ENCODE results near the gene TMEM72.

The TMEM72 gene

DNA sequence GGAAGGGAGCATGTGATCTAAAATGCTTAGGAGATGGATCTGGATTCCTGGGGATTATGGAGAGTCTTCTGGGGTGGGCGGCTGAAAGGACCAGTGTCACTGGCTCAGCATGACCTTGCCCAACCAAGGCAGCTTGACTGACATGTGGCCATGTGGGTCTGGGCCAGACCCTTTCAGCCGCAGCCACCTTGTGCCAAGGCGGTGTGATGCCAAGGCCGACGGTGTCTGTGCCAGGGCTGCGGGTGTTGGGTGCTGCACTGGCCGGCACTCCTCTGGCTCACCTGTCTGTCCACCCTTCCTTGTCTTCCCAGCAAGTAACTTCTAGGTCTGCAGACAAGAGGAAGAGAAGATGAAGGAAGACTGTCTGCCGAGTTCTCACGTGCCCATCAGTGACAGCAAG, 58.7 kb downstream of the TMEM72 start:
- Histone ChIP-seq H3K4me1 (ENCODE audit: control insufficient read depth, insufficient read depth, low read length) (peaks cover 22% of the 10 kb centered on the region), H3K27me3 (ENCODE audit: control insufficient read depth, insufficient read depth, low read length) (no peaks in the 10 kb centered on the region), H3K9ac (ENCODE audit: low read depth, low read length) (no peak overlapping the region), H3K9me3 (ENCODE audit: control insufficient read depth, insufficient read depth, low read length) (no peaks in the 10 kb centered on the region), H3K4me3 (ENCODE audit: low read depth, low read length) (no peak overlapping the region), H3K36me3 (ENCODE audit: control insufficient read depth, insufficient read depth, low read length) (no peaks in the 10 kb centered on the region)

DNA sequence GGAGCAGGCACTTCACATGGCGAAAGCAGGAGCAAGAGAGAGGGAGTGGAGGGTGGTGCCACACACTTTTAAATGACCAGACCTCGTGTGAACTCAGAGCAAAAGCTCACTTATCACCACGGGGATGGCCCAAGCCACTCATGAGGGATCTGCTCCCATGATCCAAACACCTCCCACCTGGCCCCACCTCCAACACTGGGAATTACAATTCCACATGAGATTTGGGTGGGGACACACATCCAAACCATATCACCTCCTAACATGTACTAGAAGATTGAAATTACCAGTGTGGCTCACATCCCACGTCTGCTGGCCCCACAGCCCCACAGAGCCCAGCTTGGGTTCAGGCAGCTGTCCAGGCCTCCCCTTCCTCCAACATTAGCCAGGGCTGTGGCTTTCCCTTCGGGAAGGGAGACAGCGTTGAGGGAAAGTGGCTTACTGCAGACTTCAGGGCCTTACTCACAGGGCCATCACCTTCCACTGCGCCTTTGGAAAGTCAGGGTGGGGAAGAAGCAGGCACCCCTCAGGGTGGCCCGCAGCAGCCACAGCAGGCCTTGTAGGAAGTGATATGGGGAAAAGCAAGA, 59.8 kb downstream of the TMEM72 start:
- H3K4me3 ChIP-seq (ENCODE audit: low read depth, low read length), result no peak overlapping the region
- H3K9me3 ChIP-seq (ENCODE audit: control insufficient read depth, insufficient read depth, low read length), result no peaks in the 10 kb centered on the region
- no peak overlapping the region for H3K9ac ChIP-seq (ENCODE audit: low read depth, low read length)
- peaks cover 17% of the 10 kb centered on the region for H3K4me1 ChIP-seq (ENCODE audit: control insufficient read depth, insufficient read depth, low read length)
- no peaks in the 10 kb centered on the region for H3K36me3 ChIP-seq (ENCODE audit: control insufficient read depth, insufficient read depth, low read length)
- no peaks in the 10 kb centered on the region for H3K27me3 ChIP-seq (ENCODE audit: control insufficient read depth, insufficient read depth, low read length)

DNA sequence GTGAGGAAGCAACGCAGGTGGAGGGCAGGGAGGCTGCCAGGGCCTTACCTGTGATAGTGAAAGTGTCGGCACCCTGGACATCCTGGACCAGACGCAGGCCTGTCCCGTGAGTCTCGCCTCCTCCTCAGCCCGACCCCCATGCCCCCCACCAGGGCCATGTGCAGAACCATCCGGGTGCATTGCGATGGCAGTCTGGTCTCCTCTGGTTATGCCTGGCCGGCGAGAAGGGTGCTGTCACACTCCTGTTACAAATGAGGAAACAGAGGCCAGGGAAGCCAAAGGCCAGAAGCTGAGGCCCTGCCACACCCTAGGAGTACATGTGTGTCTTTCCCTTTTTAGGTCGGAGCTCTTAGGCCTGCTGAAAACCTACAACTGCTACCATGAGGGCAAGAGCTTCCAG, 60.3 kb downstream of the TMEM72 start:
- H3K9ac ChIP-seq (ENCODE audit: low read depth, low read length), result no peak overlapping the region
- H3K4me3 ChIP-seq (ENCODE audit: low read depth, low read length), result no peak overlapping the region
- no peaks in the 10 kb centered on the region for H3K27me3 ChIP-seq (ENCODE audit: control insufficient read depth, insufficient read depth, low read length)
- no peaks in the 10 kb centered on the region for H3K9me3 ChIP-seq (ENCODE audit: control insufficient read depth, insufficient read depth, low read length)
- H3K36me3 ChIP-seq (ENCODE audit: control insufficient read depth, insufficient read depth, low read length), result no peaks in the 10 kb centered on the region
- peaks cover 22% of the 10 kb centered on the region for H3K4me1 ChIP-seq (ENCODE audit: control insufficient read depth, insufficient read depth, low read length)

DNA sequence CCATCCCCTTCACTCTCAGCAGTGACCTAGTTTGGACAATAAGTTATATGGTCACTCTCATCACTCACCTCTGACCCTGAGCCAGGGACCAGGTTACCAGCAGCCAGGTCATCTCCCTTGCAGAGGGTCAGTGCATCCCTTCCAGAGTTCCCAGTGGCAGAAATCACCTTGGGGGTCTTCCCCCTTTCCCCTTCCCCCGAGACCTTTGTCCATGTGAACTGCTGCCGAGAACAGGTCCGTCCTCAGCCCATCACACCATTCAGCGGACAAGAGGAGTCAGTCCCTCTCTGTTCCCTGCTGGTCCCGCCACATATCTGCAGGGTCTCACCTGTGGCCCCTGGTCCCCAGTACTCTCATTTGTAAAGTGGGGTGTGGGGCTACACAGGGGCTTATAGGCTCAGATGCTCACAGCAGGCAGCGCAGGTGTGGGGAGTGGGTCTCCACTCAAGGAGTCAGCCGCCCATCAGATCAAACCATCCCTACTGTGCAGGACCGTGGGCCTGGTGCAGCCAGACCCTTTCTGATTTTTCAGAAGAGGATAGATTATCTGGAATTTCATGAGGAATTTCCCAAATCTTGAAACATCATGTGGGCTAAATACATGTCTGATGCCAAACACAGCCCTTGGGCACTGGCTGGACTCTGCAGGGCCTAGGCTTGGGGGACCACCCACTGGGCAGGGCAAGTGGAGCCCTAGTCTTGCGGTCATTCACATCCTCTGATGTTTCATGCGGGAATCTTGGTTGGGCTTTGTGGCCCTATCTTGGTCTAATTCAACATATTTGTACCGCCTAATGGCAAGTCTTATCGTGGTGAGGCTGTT, 61.0 kb downstream of the TMEM72 start:
- Histone ChIP-seq H3K9me3 (ENCODE audit: control insufficient read depth, insufficient read depth, low read length) (no peaks in the 10 kb centered on the region), H3K4me1 (ENCODE audit: control insufficient read depth, insufficient read depth, low read length) (peaks cover 29% of the 10 kb centered on the region), H3K4me3 (ENCODE audit: low read depth, low read length) (no peak overlapping the region), H3K27me3 (ENCODE audit: control insufficient read depth, insufficient read depth, low read length) (no peaks in the 10 kb centered on the region), H3K36me3 (ENCODE audit: control insufficient read depth, insufficient read depth, low read length) (no peaks in the 10 kb centered on the region), H3K9ac (ENCODE audit: low read depth, low read length) (no peak overlapping the region)

DNA sequence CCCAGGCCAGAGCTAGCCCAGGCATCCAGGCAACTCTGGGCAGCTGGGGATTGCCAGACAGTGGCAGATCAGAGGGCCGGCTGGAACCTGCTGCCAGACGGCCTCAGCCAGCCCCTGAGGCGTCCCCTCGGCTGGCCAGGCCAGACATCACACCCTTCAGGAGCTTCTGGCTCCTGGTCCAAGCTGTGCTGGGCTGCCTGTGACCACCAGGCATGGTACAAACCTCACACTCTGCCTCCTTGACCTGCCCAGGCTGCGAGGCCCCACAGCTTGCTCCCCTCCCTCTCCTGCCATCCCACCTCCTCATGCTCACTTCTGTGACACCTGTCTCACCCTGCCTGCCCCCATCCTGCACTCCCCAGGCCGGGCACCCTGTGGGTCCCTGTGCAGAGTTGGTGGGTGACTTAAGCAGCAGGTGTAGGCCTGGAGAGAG, 61.8 kb downstream of the TMEM72 start:
- Histone ChIP-seq H3K9me3 (ENCODE audit: control insufficient read depth, insufficient read depth, low read length) (no peaks in the 10 kb centered on the region), H3K9ac (ENCODE audit: low read depth, low read length) (no peak overlapping the region), H3K36me3 (ENCODE audit: control insufficient read depth, insufficient read depth, low read length) (no peaks in the 10 kb centered on the region), H3K4me1 (ENCODE audit: control insufficient read depth, insufficient read depth, low read length) (peaks cover 33% of the 10 kb centered on the region), H3K4me3 (ENCODE audit: low read depth, low read length) (peak overlapping the region; percentile 13), H3K27me3 (ENCODE audit: control insufficient read depth, insufficient read depth, low read length) (no peaks in the 10 kb centered on the region)

DNA sequence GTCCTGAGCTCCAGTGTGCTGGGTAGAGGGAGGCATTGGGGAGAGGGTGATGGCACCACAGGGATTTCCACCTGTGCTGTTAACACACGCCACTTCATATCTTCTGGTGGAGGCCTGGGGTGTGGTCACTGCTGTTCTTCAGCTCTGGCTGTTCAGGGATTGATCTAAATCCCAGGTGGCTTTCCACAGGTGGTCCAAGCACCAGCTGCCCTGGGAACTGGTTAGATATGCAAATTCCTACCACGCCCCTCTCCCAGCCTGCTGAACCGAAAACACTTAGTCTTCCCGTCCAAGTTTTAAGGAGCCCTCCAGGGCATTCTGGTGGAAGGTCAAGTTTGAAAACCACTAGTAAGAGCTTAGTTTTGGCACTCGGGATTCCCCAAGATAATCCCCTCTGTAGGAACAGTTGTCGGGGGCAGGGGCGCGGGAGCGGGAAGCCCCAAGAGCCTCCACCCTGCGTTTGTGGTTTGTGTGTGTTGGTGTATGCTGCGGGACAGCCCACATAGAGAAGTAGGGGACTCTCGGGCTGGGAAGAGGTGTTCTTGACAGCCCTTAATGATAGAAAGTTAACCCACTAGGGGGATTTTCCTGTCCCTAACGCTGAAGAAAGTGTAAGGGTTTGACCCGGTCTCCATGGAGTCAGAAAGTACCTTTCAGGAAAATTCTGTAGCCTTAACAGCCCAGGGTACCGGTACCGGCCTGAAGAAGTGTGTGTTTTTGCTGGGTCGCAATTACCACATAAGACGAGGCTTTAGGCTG, 62.4 kb downstream of the TMEM72 start:
- Histone ChIP-seq H3K4me1 (ENCODE audit: control insufficient read depth, insufficient read depth, low read length) (peaks cover 37% of the 10 kb centered on the region), H3K9me3 (ENCODE audit: control insufficient read depth, insufficient read depth, low read length) (no peaks in the 10 kb centered on the region), H3K27me3 (ENCODE audit: control insufficient read depth, insufficient read depth, low read length) (no peaks in the 10 kb centered on the region), H3K36me3 (ENCODE audit: control insufficient read depth, insufficient read depth, low read length) (no peaks in the 10 kb centered on the region), H3K9ac (ENCODE audit: low read depth, low read length) (no peak overlapping the region), H3K4me3 (ENCODE audit: low read depth, low read length) (peak overlapping the region; percentile 13)

DNA sequence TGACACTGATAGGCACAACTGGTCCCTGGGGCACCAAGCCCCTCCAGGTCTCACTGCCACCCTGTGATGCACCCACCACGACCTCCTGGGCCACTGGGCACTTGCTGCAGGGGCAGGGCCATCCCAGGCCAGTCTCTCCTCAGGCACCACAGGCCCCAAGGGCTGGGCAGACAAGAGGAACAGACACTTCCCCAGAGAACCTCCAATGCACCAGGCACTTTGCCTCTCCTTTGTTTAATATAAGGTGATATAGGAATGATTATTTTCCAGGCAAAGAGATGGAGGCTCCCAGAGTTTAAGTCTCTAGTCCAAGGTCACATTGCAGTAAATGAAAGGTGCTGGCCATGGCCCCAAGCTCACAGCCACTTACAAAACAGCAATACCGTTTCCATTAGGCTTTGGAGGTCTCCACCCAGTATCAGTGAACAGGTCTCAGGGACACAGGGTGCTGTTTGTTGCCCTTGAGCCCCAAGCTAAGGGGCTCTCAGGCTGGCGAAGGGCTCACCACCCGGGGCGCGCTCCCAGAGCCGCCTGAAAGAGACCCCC, 63.0 kb downstream of the TMEM72 start:
- Histone ChIP-seq H3K4me1 (ENCODE audit: control insufficient read depth, insufficient read depth, low read length) (peaks cover 42% of the 10 kb centered on the region), H3K36me3 (ENCODE audit: control insufficient read depth, insufficient read depth, low read length) (no peaks in the 10 kb centered on the region), H3K9ac (ENCODE audit: low read depth, low read length) (no peak overlapping the region), H3K4me3 (ENCODE audit: low read depth, low read length) (peak overlapping the region; percentile 70), H3K27me3 (ENCODE audit: control insufficient read depth, insufficient read depth, low read length) (no peaks in the 10 kb centered on the region), H3K9me3 (ENCODE audit: control insufficient read depth, insufficient read depth, low read length) (no peaks in the 10 kb centered on the region)

DNA sequence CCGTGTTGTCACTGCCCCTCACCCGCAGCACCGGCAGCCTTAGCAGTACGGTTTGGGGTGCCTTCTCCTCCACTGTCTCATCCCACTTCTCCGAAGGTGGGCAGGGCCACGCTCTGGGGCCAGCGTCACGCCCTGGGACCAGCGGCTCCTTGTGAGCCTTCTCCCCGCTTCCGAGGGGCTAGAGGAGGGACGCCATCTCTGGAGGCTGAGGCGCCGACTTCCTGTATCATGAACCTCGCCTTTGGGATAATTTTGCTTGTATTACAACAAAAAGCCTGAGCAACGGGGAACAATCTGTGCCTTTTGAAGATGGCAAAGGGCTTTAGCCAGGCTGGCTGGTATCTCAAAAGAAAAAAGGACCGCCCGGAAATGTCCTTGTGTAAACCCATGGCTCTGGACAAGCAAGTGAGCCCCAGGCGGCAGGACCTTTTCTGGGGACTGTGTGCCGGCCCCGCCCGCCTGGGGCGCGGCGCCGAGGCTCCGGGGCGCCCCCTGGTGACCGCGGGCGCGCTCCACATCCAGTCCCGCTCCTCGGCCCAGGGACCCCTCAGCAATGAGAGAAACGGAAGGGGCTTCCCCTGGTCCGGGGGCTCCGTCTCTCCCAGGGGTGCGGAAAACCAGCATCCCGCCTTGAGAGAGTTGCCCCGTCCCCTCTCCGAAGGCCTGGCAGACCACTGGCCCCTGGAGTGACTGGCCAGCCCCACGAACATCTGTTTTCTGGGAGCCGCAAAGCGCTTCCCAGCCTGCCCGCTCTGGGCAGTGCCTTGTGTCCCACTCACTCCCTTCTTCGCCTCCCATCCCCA, 63.7 kb downstream of the TMEM72 start:
- peak overlapping the region; percentile 70 for H3K4me3 ChIP-seq (ENCODE audit: low read depth, low read length)
- no peaks in the 10 kb centered on the region for H3K9me3 ChIP-seq (ENCODE audit: control insufficient read depth, insufficient read depth, low read length)
- H3K9ac ChIP-seq (ENCODE audit: low read depth, low read length), result peak overlapping the region; percentile 76
- no peaks in the 10 kb centered on the region for H3K36me3 ChIP-seq (ENCODE audit: control insufficient read depth, insufficient read depth, low read length)
- no peaks in the 10 kb centered on the region for H3K27me3 ChIP-seq (ENCODE audit: control insufficient read depth, insufficient read depth, low read length)
- peaks cover 48% of the 10 kb centered on the region for H3K4me1 ChIP-seq (ENCODE audit: control insufficient read depth, insufficient read depth, low read length)

DNA sequence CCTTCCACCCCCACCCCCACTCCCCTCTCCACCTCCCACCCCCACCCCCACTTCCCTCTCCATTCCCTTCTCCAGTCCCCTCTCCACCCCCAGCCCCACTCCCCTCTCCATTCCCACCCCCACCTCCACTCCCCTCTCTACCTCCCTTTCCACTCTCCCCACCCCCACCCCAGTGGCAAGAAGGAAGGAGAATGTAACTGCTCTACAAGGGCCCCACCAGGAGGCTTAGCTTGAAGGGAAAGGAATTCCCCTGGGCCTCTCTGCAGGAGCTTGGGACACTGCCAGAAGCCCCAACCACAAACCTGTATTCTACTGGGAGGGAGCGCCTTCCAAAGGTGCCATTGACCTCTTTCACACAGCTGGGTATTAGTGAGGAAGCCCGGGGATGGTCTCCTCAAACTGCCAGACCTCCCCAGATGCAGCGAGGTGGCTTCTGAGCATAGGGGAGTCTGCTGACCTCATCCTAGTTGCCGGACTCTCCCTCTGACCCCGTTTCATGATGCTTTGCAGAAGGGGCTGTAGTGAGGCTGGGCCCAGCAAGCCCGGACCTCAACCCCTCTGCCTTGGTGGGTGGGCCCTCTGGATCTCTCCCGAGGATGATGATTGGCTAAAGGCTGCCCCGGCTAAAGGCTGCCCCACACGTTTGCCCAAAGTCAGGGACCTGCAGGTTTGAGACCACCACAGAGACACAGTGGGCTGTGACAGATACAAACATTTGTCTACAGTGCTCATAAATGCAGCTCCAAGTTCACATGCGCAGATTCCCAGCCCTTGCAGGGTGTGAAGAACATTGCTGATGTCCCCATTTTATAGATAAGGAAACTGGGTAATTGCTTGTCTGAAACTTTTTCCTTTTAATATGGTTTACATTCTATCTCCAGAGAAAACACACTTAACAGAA, 64.5 kb downstream of the TMEM72 start:
- Histone ChIP-seq H3K27me3 (ENCODE audit: control insufficient read depth, insufficient read depth, low read length) (no peaks in the 10 kb centered on the region), H3K4me3 (ENCODE audit: low read depth, low read length) (peak overlapping the region; percentile 55), H3K9me3 (ENCODE audit: control insufficient read depth, insufficient read depth, low read length) (no peaks in the 10 kb centered on the region), H3K36me3 (ENCODE audit: control insufficient read depth, insufficient read depth, low read length) (no peaks in the 10 kb centered on the region), H3K9ac (ENCODE audit: low read depth, low read length) (no peak overlapping the region), H3K4me1 (ENCODE audit: control insufficient read depth, insufficient read depth, low read length) (peaks cover 56% of the 10 kb centered on the region)

DNA sequence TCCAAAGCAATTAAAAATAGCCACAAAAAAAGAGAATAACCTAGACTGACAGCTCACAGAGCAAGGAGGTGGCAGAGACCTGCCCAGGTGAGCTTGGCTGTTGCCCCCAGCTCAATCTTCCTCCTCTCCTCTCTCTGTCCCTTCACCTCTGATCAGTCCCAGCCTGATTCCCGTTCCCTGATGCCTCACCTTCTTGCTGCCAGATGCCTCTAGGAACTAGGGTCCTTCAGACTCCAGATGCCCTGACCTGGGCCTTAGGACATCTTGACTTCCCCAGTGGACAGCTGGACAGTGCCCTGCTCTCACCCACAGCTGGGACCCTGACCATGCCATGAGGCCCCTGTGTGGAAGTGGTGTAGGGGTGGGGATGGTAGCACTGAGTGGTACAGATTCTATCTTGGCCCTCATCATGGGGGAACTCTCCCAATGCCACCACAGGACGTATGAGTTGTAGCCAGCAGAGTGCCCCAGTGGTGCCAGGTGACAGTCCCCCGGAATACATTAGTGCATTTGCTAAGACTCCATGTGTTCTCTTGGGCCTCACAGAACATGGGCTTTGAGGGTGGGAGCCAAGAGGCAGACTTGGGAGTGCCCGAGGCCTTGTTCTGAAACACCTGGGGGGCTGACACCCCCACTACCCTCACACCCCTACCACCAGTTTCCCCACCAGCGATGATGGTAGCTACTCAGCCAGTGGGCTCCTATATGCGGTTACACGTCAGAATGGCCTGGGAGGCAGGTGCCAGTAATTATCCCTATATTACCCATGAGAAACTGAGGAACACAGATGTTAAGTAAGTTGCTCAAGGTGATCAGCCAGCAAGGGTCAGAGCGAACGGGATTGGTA, 65.4 kb downstream of the TMEM72 start:
- Histone ChIP-seq H3K27me3 (ENCODE audit: control insufficient read depth, insufficient read depth, low read length) (no peaks in the 10 kb centered on the region), H3K4me3 (ENCODE audit: low read depth, low read length) (no peak overlapping the region), H3K9ac (ENCODE audit: low read depth, low read length) (no peak overlapping the region), H3K36me3 (ENCODE audit: control insufficient read depth, insufficient read depth, low read length) (no peaks in the 10 kb centered on the region), H3K9me3 (ENCODE audit: control insufficient read depth, insufficient read depth, low read length) (no peaks in the 10 kb centered on the region), H3K4me1 (ENCODE audit: control insufficient read depth, insufficient read depth, low read length) (peaks cover 57% of the 10 kb centered on the region)
